Esophagus squamous epithelium (tissue), 5 donors: ENCODE measurements around the gene PRPF40A. TPM values are rescaled to one million over a fixed set of nuclear protein-coding genes. Genes with fewer than 3 reads are reported as not detected.
"Not testable (repeated sequence)": the region's sequence is repeated elsewhere in the genome, so short reads cannot be mapped to it uniquely, and the experiment has no call there.

ENCODE experiments used
- DNase-seq: peaks from one replicate; lab custom pipeline; 2025; lab: John Stamatoyannopoulos, UW
- H3K27ac ChIP-seq, 4 donors: fragments of 200-600 bp; sonication (generic); one replicate each; pipeline ENCODE4 v1.5.1; 2016 to 2019; ENCODE audit warnings: mild to moderate bottlenecking in 1 of 4
- H3K27me3 ChIP-seq, 4 donors: fragments of 200-600 bp; sonication (generic); 1 replicate in 3 of 4; 2 replicates in 1 of 4; pipeline versions ENCODE4 v1.5.1 to v1.6.0; 2017 to 2021; ENCODE audit warnings: antibody characterized with exemption in 1 of 4
- H3K36me3 ChIP-seq, 3 donors: fragments of 200-600 bp; sonication (generic); one replicate each; pipeline ENCODE4 v1.5.1; 2016 to 2019
- H3K4me1 ChIP-seq, 3 donors: fragments of 200-600 bp; sonication (generic); one replicate each; pipeline ENCODE4 v1.5.1; 2017 to 2019
- H3K4me3 ChIP-seq, 4 donors: fragments of 200-600 bp; sonication (generic); 1 replicate in 3 of 4; 2 replicates in 1 of 4; pipeline ENCODE4 v1.5.1; 2016 to 2019; ENCODE audit warnings: mild to moderate bottlenecking in 2 of 4, moderate library complexity in 1 of 4
- H3K9me3 ChIP-seq, 3 donors: fragments of 200-600 bp; sonication (generic); one replicate each; pipeline ENCODE4 v1.5.1; 2016 to 2019
- CTCF ChIP-seq, 6 experiments: fragments of 450-650 bp in 4 of 6; fragments of 200-600 bp in 2 of 6; sonication (generic) in 2 of 6; IDR thresholded peaks; one replicate each; pipeline ENCODE4 v1.5.1; 2016 to 2019; ENCODE audit warnings: antibody characterized with exemption in 6 of 6, mild to moderate bottlenecking in 4 of 6, moderate library complexity in 4 of 6
- POLR2A ChIP-seq, 4 donors: fragments of 450-650 bp; IDR thresholded peaks; one replicate each; pipeline ENCODE4 v1.6.1; 2017; ENCODE audit warnings: antibody characterized with exemption in 4 of 4, mild to moderate bottlenecking in 4 of 4, moderate library complexity in 3 of 4
- WGBS, 2 donors: methylation state at CpG; one replicate each; pipeline ENCODE4 v1.1.5; 2018; 5-methylcytosine and 5-hydroxymethylcytosine counted together
- intact Hi-C: fragments of 100-400 bp; cut with DNase I; formaldehyde crosslinking; loops from one replicate; pipeline ENCODE4 v1.15.0; 2022
- total RNA-seq, 4 donors: library from RNA; depleted of rRNA; stranded (reverse); fragments of >200 nt; gene quantifications; one replicate each; pipeline ENCODE4 v1.1.0, GENCODE V29; 2016
- donor health status: DM: yes; HTN: yes; CAD: no.

PRPF40A gene
- total RNA-seq, 4 donors from 2014 or later: 90.8 to 123 (median 99.6) TPM

GRCh38 chr2:152740743-152741328, 23.6 kb upstream of the PRPF40A start:
- no peak overlapping the region for H3K27ac ChIP-seq
- intact Hi-C loops: no loop called here
- WGBS, 2 donors: 22% methylated on average over 2 of the region's 2 CpGs

GRCh38 chr2:152739705-152740104, 22.4 kb upstream of the PRPF40A start:
- H3K27me3 ChIP-seq, H3K4me3 ChIP-seq, H3K27ac ChIP-seq, H3K9me3 ChIP-seq, intact Hi-C loops, DNase-seq, H3K4me1 ChIP-seq: not testable (repeated sequence)
- 75 to 77% methylated on average over 1 of the region's 1 CpG for WGBS, 2 donors
- H3K36me3 ChIP-seq: peaks cover 0 to 57% (median 0%) of the 10 kb centered on the region in 3 donors

More at GRCh38 chr2:152740743-152741328, 23.6 kb upstream of the PRPF40A start:
- H3K27me3 ChIP-seq: no peaks in the 10 kb centered on the region
- H3K4me3 ChIP-seq: no peak overlapping the region
- TF ChIP-seq CTCF (IDR thresholded peaks at IDR 0.05) (peak; percentile 34 to 94 (median 79)), POLR2A (IDR thresholded peaks at IDR 0.05) (no peak)
- DNase-seq: no peak
- no peaks in the 10 kb centered on the region for H3K9me3 ChIP-seq
- H3K4me1 ChIP-seq: no peaks in the 10 kb centered on the region
- H3K36me3 ChIP-seq: peaks cover 0 to 50% (median 0%) of the 10 kb centered on the region in 3 donors

- Histone ChIP-seq H3K27ac (no peak overlapping the region), H3K4me1 (no peaks in the 10 kb centered on the region), H3K27me3 (no peaks in the 10 kb centered on the region), H3K36me3 (peaks cover 0 to 56% (median 0%) of the 10 kb centered on the region in 3 donors), H3K9me3 (no peaks in the 10 kb centered on the region), H3K4me3 (no peak overlapping the region)
- no peak for DNase-seq
- TF ChIP-seq CTCF (IDR thresholded peaks at IDR 0.05): no peak
- no peak for TF ChIP-seq POLR2A (IDR thresholded peaks at IDR 0.05)
- 88 to 100% methylated on average over 1 to 2 of the region's 2 CpGs for whole genome bisulfite sequencing, 2 donors
- intact Hi-C loops: no loop called here
Observed at GRCh38 chr2:152738438-152738837, 21.2 kb upstream of the PRPF40A start.

- H3K4me3 ChIP-seq, DNase-seq, H3K9me3 ChIP-seq, H3K27ac ChIP-seq, H3K27me3 ChIP-seq, H3K4me1 ChIP-seq, intact Hi-C loops: not testable (repeated sequence)
- H3K36me3 ChIP-seq: peaks cover 0 to 56% (median 0%) of the 10 kb centered on the region in 3 donors
- WGBS, 2 donors: 83% methylated on average over 1 of the region's 1 CpG; no CpG with 5 or more reads in 1 of the 2 donors
Observed at GRCh38 chr2:152737509-152737908, 20.2 kb upstream of the PRPF40A start.

GRCh38 chr2:152730591-152731333, 13.5 kb upstream of the PRPF40A start:
- Histone ChIP-seq H3K27ac (no peak overlapping the region), H3K36me3 (peaks cover 0 to 15% (median 0%) of the 10 kb centered on the region in 3 donors), H3K4me1 (peaks cover 0 to 18% (median 3%) of the 10 kb centered on the region in 3 donors), H3K4me3 (no peak overlapping the region), H3K27me3 (no peaks in the 10 kb centered on the region), H3K9me3 (no peaks in the 10 kb centered on the region)
- TF ChIP-seq POLR2A (IDR thresholded peaks at IDR 0.05) (no peak), CTCF (IDR thresholded peaks at IDR 0.05) (no peak)
- no peak for DNase-seq
- intact Hi-C loops: no loop called here
- WGBS, 2 donors: 67 to 89% methylated on average over 1 of the region's 1 CpG

GRCh38 chr2:152729844-152730243, 12.6 kb upstream of the PRPF40A start:
- intact Hi-C loops: no loop called here
- Histone ChIP-seq H3K27ac (no peak overlapping the region), H3K36me3 (peaks cover 0 to 6% (median 0%) of the 10 kb centered on the region in 3 donors), H3K4me1 (peaks cover 0 to 18% (median 3%) of the 10 kb centered on the region in 3 donors), H3K9me3 (no peaks in the 10 kb centered on the region), H3K4me3 (no peak overlapping the region), H3K27me3 (no peaks in the 10 kb centered on the region)
- no peak for DNase-seq
- TF ChIP-seq CTCF (IDR thresholded peaks at IDR 0.05): no peak
- no peak for TF ChIP-seq POLR2A (IDR thresholded peaks at IDR 0.05)
- 51 to 66% methylated on average over 2 of the region's 2 CpGs for WGBS, 2 donors
